OCI-LY1 (cell line): Measurements from ENCODE around the gene ZNF385C.

Experiments
- H2AFZ ChIP-seq: fragments of 200-600 bp; sonication (generic), shearing (Covaris generic); 2 replicates; pipeline ENCODE4 v1.6.0; 2014; ENCODE audit warnings: antibody characterized with exemption, mild to moderate bottlenecking, low read length
- H3F3A ChIP-seq: fragments of 200-600 bp; sonication (generic), shearing (Covaris generic); 2 replicates; pipeline ENCODE4 v1.6.0; 2014; ENCODE audit warnings: mild to moderate bottlenecking, antibody characterized with exemption, low read length, moderate library complexity; ENCODE audit not compliant: insufficient read depth
- H3K27ac ChIP-seq: fragments of 200-600 bp; sonication (generic); 2 replicates; pipeline ENCODE4 v1.5.1; 2014; ENCODE audit warnings: low read length, mixed run types, mild to moderate bottlenecking, low read depth; ENCODE audit not compliant: poor library complexity, severe bottlenecking
- H3K27me3 ChIP-seq: fragments of 200-600 bp; sonication (generic); 2 replicates; pipeline ENCODE4 v1.6.0; 2014; ENCODE audit warnings: antibody characterized with exemption, mild to moderate bottlenecking, low read length, moderate library complexity; ENCODE audit not compliant: insufficient read depth
- H3K36me3 ChIP-seq: fragments of 200-600 bp; sonication (generic); 2 replicates; pipeline ENCODE4 v1.6.1; 2014; ENCODE audit warnings: mild to moderate bottlenecking, antibody characterized with exemption, low read length, moderate library complexity, mixed read lengths; ENCODE audit not compliant: insufficient read depth
- H3K4me1 ChIP-seq: fragments of 200-600 bp; sonication (generic); 2 replicates; pipeline ENCODE4 v1.5.1; 2014; ENCODE audit warnings: mild to moderate bottlenecking, low read length, moderate library complexity; ENCODE audit not compliant: insufficient read depth, severe bottlenecking
- H3K4me2 ChIP-seq: fragments of 200-600 bp; sonication (generic), shearing (Covaris generic); 2 replicates; pipeline ENCODE4 v1.6.1; 2014; ENCODE audit warnings: low read length
- H3K4me3 ChIP-seq: fragments of 200-600 bp; sonication (generic); 2 replicates; pipeline ENCODE4 v1.5.1; 2014; ENCODE audit warnings: low read length, low read depth, mild to moderate bottlenecking, mixed read lengths; ENCODE audit not compliant: poor library complexity, severe bottlenecking
- H3K79me2 ChIP-seq: fragments of 200-600 bp; shearing (Covaris generic); 2 replicates; pipeline ENCODE4 v1.6.1; 2016; ENCODE audit warnings: mixed run types, low read length, mixed read lengths; ENCODE audit not compliant: insufficient read depth
- H3K9ac ChIP-seq: fragments of 200-600 bp; sonication (generic), shearing (Covaris generic); 2 replicates; pipeline ENCODE4 v1.6.1; 2014; ENCODE audit warnings: mild to moderate bottlenecking, low read length, mixed read lengths
- H3K9me2 ChIP-seq: fragments of 200-600 bp; sonication (generic), shearing (Covaris generic); 2 replicates; pipeline ENCODE4 v1.6.1; 2014; ENCODE audit warnings: low read depth, mild to moderate bottlenecking, low read length, mixed read lengths
- H3K9me3 ChIP-seq: fragments of 200-600 bp; shearing (Covaris generic); 2 replicates; pipeline ENCODE4 v1.6.1; 2014; ENCODE audit warnings: low read length, mixed read lengths
- H4K20me1 ChIP-seq: fragments of 200-600 bp; sonication (generic), shearing (Covaris generic); 2 replicates; pipeline ENCODE4 v1.6.0; 2016; ENCODE audit warnings: mild to moderate bottlenecking, low read length; ENCODE audit not compliant: insufficient read depth
- EZH2 ChIP-seq: fragments of 200-600 bp; sonication (generic), shearing (Covaris generic); IDR thresholded peaks from 2 replicates; pipeline ENCODE4 v1.8.0; 2017; ENCODE audit warnings: borderline replicate concordance, mixed run types, mild to moderate bottlenecking, antibody characterized with exemption, low read length, moderate library complexity, mixed read lengths
- TF ChIP-seq, protein P1 (sequence below): fragments of 200-600 bp; sonication (generic), shearing (Covaris generic); IDR thresholded peaks from 2 replicates; pipeline ENCODE4 v1.5.1; 2017; ENCODE audit warnings: mild to moderate bottlenecking, antibody characterized with exemption, low read length, moderate library complexity, mixed read lengths

Gene ZNF385C

DNA sequence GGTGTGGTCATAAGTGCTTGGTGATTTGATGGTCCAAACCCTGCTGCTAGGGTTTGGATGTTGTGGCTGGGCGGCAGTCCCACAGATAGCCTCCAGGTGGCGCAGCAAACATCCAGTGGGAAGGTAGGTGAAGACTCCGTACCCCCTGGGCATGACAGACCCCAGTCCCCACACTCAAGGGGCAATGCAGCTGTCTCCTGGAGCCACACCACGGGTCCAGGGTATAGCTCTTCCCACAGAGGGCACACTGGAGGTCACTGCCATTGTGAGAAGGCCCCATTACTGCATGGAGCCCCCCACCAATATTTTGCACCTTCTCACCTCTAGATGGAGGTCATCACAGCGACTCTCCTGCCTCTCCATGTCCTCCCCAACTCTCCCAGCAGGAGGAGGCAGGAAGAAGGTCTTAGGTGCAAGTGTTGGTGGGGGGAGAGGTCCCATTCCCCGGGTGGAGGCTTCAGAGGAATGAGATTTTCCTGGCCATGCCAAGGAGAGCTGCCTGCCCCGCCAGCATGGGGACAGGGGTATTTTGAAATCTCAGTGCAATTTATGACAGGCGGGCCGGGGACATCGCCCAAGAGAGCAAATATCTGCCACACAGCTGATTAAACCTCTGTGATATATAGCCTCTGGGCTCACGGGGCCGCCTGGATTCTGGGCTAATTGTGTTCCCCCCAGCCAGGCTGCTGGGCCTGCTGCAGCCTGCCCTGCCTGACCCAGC, 30.7 kb downstream of the ZNF385C start:
- H3K79me2 ChIP-seq = no peaks in the 10 kb centered on the region

DNA sequence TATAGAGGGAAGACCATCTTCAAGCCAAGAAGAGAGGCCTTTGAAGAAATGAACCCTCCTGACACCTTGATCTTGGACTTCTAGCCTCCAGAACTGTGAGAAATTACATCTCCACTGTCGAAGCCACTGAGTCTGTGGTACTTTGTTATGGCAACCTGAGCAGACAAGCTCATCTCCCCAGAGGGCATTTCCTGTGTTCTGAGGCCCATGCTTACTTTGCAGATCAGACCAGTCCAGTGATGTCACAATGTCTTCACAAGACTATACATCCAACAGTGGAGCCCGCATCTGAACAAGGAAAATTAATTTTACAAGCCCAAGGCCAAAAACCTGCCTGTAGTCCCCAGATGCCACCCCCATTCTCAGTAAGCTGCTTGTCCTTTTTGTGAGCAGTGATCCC, 33.1 kb downstream of the ZNF385C start:
- TF ChIP-seq EZH2 = no peak
- TF ChIP-seq, protein P1, sequence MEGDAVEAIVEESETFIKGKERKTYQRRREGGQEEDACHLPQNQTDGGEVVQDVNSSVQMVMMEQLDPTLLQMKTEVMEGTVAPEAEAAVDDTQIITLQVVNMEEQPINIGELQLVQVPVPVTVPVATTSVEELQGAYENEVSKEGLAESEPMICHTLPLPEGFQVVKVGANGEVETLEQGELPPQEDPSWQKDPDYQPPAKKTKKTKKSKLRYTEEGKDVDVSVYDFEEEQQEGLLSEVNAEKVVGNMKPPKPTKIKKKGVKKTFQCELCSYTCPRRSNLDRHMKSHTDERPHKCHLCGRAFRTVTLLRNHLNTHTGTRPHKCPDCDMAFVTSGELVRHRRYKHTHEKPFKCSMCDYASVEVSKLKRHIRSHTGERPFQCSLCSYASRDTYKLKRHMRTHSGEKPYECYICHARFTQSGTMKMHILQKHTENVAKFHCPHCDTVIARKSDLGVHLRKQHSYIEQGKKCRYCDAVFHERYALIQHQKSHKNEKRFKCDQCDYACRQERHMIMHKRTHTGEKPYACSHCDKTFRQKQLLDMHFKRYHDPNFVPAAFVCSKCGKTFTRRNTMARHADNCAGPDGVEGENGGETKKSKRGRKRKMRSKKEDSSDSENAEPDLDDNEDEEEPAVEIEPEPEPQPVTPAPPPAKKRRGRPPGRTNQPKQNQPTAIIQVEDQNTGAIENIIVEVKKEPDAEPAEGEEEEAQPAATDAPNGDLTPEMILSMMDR = no peak
- Histone ChIP-seq H3F3A (no peaks in the 10 kb centered on the region), H3K9me3 (no peaks in the 10 kb centered on the region), H2AFZ (no peak overlapping the region), H3K4me2 (no peak overlapping the region), H3K36me3 (no peaks in the 10 kb centered on the region), H3K4me3 (no peak overlapping the region), H3K27ac (no peak overlapping the region), H3K79me2 (no peaks in the 10 kb centered on the region), H3K4me1 (peaks cover 7% of the 10 kb centered on the region), H4K20me1 (no peaks in the 10 kb centered on the region), H3K9ac (no peak overlapping the region), H3K27me3 (peaks cover 6% of the 10 kb centered on the region; the same call in 1 of the 2 replicates), H3K9me2 (no peaks in the 10 kb centered on the region)

More for the DNA sequence above, 30.7 kb downstream of the ZNF385C start:
- Histone ChIP-seq H3K4me1 (peaks cover 7% of the 10 kb centered on the region), H3K4me2 (no peak overlapping the region), H3K9me2 (no peaks in the 10 kb centered on the region), H3K9me3 (no peaks in the 10 kb centered on the region), H2AFZ (no peak overlapping the region), H3F3A (no peaks in the 10 kb centered on the region), H4K20me1 (no peaks in the 10 kb centered on the region), H3K27ac (no peak overlapping the region), H3K27me3 (peaks cover 4% of the 10 kb centered on the region; the same call in 1 of the 2 replicates), H3K36me3 (no peaks in the 10 kb centered on the region), H3K4me3 (no peak overlapping the region), H3K9ac (no peak overlapping the region)
- no peak for TF ChIP-seq EZH2
- TF ChIP-seq, protein P1 = peak; percentile 99

DNA sequence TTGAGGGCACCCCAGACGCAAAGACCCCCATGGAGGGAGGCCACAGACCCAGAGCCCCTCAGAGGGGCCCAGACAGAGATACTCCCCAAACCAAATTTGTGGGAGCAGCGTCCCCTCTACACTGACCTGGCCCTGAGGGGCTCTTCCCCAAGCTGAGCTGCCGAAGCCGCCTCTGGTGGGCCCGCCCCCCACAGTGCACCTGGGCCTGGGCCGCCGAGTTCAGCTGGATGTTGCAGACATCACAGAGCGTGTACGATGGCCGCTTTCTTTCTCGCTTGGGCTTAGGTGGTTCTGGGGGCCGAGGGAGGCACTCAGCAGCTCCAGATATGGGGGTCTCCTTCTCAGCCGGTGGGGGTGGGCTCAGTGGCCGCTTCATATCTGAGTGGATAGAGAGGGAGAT, 35.6 kb downstream of the ZNF385C start:
- Histone ChIP-seq H3K4me2 (no peak overlapping the region), H3K79me2 (no peaks in the 10 kb centered on the region), H3K4me1 (peaks cover 7% of the 10 kb centered on the region), H4K20me1 (no peaks in the 10 kb centered on the region), H2AFZ (no peak overlapping the region), H3K36me3 (no peaks in the 10 kb centered on the region), H3F3A (no peaks in the 10 kb centered on the region), H3K27ac (no peak overlapping the region), H3K9ac (no peak overlapping the region), H3K4me3 (no peak overlapping the region), H3K27me3 (peaks cover 10% of the 10 kb centered on the region; the same call in 1 of the 2 replicates), H3K9me2 (no peaks in the 10 kb centered on the region), H3K9me3 (no peaks in the 10 kb centered on the region)
- TF ChIP-seq, protein P1 = no peak
- no peak for TF ChIP-seq EZH2
